T-helper 17 cell (primary cell): ENCODE measurements around the gene MAP4K3. TPM values are rescaled to one million over a fixed set of nuclear protein-coding genes. Genes with fewer than 3 reads are reported as not detected.

Experiments
- ATAC-seq: fragments of 150-1000 bp; cut with Tn5 transposase; 2 replicates; pipeline ENCODE4 v1.10.0; 2021; ENCODE audit warnings: mild to moderate bottlenecking, moderate library complexity
- DNase-seq, 3 donors: peaks; one replicate each; pipeline versions ENCODE4 v3.0.0 to v3.0.0-alpha.2; 2020 to 2021
- H3K9me3 ChIP-seq: one replicate; pipeline ENCODE4 v1.7.0; 2013; ENCODE audit warnings: low read length, mild to moderate bottlenecking; ENCODE audit not compliant: control insufficient read depth, poor library complexity, severe bottlenecking
- H3K27ac Mint-ChIP-seq: one replicate; pipeline ENCODE4 v1.8.0; 2022; ENCODE audit warnings: mild to moderate bottlenecking, moderate library complexity, mixed read lengths
- H3K27me3 Mint-ChIP-seq: one replicate; pipeline ENCODE4 v1.8.0; 2022; ENCODE audit warnings: mixed read lengths
- H3K36me3 Mint-ChIP-seq: one replicate; pipeline ENCODE4 v1.8.0; 2022; ENCODE audit warnings: low read depth, mixed read lengths
- H3K4me1 Mint-ChIP-seq: one replicate; pipeline ENCODE4 v1.8.0; 2022; ENCODE audit warnings: mild to moderate bottlenecking, mixed read lengths
- H3K4me3 Mint-ChIP-seq: one replicate; pipeline ENCODE4 v1.8.0; 2022; ENCODE audit warnings: mild to moderate bottlenecking, moderate library complexity, mixed read lengths
- total RNA-seq, 4 donors: library from RNA in 2 of 4; stranded (reverse) in 2 of 4; gene quantifications; one replicate each; pipeline ENCODE4 v1.2.3 and lab custom pipeline; 2022 to 2026

MAP4K3 gene
- total RNA-seq, 2 donors from 2014 or later = 18.8 to 19.7 TPM

DNA sequence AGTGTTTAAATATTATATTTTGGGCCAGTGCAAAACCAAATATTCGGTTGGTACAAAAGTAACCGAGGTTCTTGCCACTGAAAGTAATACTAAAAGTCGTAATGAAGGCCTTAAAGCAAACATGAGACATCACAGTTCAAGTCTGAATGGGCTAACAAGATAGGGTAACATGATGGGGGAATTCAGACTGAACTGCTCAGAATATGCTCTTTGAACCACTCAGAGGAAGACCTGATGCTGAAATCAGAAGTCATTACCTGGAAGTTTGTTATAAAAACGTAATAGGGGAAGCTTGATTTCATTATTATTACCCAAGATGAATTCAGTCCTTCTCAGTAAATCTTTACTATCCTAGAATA, 219.9 kb downstream of the MAP4K3 start:
- H3K27me3 Mint-ChIP-seq = no peaks in the 10 kb centered on the region
- H3K4me3 Mint-ChIP-seq = peak overlapping the region; percentile 84
- DNase-seq = no peak
- peaks cover 2% of the 10 kb centered on the region for H3K36me3 Mint-ChIP-seq
- H3K9me3 ChIP-seq = no peaks in the 10 kb centered on the region
- H3K27ac Mint-ChIP-seq = peak overlapping the region; percentile 93
- peaks cover 46% of the 10 kb centered on the region for H3K4me1 Mint-ChIP-seq
- ATAC-seq = peak; percentile 70

GRCh38 chr2:39216346-39217191, 220.5 kb downstream of the MAP4K3 start:
- peak; percentile 94 for ATAC-seq
- Mint-ChIP-seq H3K36me3 (peaks cover 2% of the 10 kb centered on the region), H3K27me3 (no peaks in the 10 kb centered on the region), H3K4me3 (peak overlapping the region; percentile 84), H3K27ac (peak overlapping the region; percentile 93), H3K4me1 (peaks cover 40% of the 10 kb centered on the region)
- peak; percentile 31 to 62 (median 55) for DNase-seq
- H3K9me3 ChIP-seq = no peaks in the 10 kb centered on the region

- H3K36me3 Mint-ChIP-seq = peaks cover 2% of the 10 kb centered on the region
- DNase-seq (no peak), ATAC-seq (no peak)
- peak overlapping the region; percentile 33 for H3K4me3 Mint-ChIP-seq
- H3K27me3 Mint-ChIP-seq = no peaks in the 10 kb centered on the region
- no peaks in the 10 kb centered on the region for H3K9me3 ChIP-seq
- H3K27ac Mint-ChIP-seq = peak overlapping the region; percentile 93
- peaks cover 40% of the 10 kb centered on the region for H3K4me1 Mint-ChIP-seq
These were observed 221.5 kb downstream of the MAP4K3 start for GRCh38 chr2:39215545-39215944.

DNA sequence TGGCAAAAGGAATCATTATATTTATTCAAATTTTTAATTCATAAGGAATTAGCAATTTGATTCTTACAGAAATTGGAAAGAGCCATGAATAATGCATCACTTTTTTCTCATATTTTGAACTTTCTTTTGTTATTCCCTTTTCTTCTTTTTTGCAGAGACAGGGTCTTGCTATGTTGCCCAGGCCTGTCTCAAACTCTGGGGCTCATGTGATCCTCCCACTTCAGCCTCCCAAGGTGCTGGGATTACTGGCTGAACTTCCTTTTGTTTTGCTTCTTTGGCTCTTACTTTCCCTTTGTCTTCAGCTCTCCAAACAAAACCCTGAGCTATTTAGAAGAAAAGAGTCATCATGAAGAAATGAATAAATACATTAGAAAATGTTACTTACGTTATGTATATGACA, 224.1 kb downstream of the MAP4K3 start:
- Mint-ChIP-seq H3K4me1 (peaks cover 29% of the 10 kb centered on the region), H3K27ac (no peak overlapping the region), H3K4me3 (no peak overlapping the region), H3K36me3 (peaks cover 2% of the 10 kb centered on the region), H3K27me3 (no peaks in the 10 kb centered on the region)
- no peaks in the 10 kb centered on the region for H3K9me3 ChIP-seq
- no peak for ATAC-seq
- DNase-seq = no peak

GRCh38 chr2:39210846-39211245, 226.2 kb downstream of the MAP4K3 start:
- DNase-seq (no peak), ATAC-seq (no peak)
- Mint-ChIP-seq H3K27ac (no peak overlapping the region), H3K36me3 (no peaks in the 10 kb centered on the region), H3K27me3 (no peaks in the 10 kb centered on the region), H3K4me1 (peaks cover 7% of the 10 kb centered on the region), H3K4me3 (no peak overlapping the region)
- no peaks in the 10 kb centered on the region for H3K9me3 ChIP-seq

DNA sequence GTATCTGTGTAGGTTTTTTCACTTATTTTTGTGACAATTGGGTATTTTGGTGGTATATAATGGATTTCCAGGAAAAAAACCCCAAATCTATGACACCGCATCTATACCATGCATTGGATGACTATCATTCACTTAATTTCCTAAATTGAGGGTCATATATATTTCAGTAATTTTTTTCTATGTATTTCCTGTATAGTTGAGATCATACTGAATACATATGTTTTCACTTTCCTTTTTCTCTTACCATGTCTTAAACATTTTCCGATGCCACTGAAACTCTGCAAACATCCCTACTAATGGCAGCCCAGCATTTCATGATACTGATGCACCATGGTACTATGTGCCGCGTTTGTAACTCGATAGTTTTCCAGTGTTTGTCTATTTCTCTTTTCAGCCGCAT, 233.7 kb downstream of the MAP4K3 start:
- no peaks in the 10 kb centered on the region for H3K27me3 Mint-ChIP-seq
- H3K4me1 Mint-ChIP-seq = peaks cover 11% of the 10 kb centered on the region
- no peak for DNase-seq
- no peak overlapping the region for H3K4me3 Mint-ChIP-seq
- H3K36me3 Mint-ChIP-seq = peaks cover 2% of the 10 kb centered on the region
- H3K9me3 ChIP-seq = no peaks in the 10 kb centered on the region
- H3K27ac Mint-ChIP-seq = no peak overlapping the region
- ATAC-seq = no peak

DNA sequence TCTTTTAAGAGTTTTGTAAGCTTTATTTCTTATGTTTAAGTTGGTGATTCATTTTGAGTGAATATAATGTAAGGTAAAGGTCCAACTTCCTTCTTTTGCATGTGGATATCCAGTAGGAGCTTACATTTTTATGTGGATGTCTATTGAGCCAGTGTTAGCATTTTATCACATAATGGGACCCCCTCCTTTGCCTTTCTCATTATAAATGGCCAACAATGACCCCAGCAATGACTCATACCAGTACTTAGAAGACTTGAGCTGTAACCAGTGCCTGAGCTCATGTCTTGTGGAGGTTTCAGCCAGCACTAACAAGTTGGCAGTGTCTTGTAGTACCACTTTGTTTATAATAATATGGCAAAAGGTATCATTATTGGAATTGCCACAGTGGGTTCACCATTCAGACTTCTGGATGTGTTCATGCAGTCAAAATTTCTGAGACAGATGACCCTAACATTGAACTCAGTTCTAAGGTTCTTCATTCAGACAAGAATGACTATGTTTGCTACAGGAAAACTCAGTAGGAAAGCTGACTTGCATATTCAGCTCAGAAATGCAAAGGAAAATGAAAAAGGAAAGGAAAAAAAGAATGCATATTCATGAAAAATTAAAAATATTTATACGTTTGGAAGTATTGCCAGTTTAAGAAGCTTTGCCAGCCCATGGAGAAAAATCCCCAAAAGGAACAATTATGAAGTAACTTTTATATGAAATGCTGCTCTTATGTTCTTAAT, 234.3 kb downstream of the MAP4K3 start:
- ATAC-seq = no peak
- H3K4me1 Mint-ChIP-seq = peaks cover 11% of the 10 kb centered on the region
- no peak for DNase-seq
- peaks cover 2% of the 10 kb centered on the region for H3K36me3 Mint-ChIP-seq
- no peak overlapping the region for H3K27ac Mint-ChIP-seq
- no peaks in the 10 kb centered on the region for H3K27me3 Mint-ChIP-seq
- no peak overlapping the region for H3K4me3 Mint-ChIP-seq
- no peaks in the 10 kb centered on the region for H3K9me3 ChIP-seq

Other genes with a start within 250 kb of the MAP4K3 start
- under 1 TPM in 1 of 2 donors, not detected in 1; 0.60 TPM for gene CDKL4, start 193.3 kb downstream of the MAP4K3 start, total RNA-seq
- gene TMEM178A, start 228.6 kb upstream of the MAP4K3 start, total RNA-seq = under 1 TPM; 0.65 to 0.89 TPM